AG04450 (cell line): Measurements from ENCODE around the gene FNIP2. TPM values are rescaled to one million over a fixed set of nuclear protein-coding genes. Genes with fewer than 3 reads are reported as not detected.
"Not testable (repeated sequence)": the region's sequence is repeated elsewhere in the genome, so short reads cannot be mapped to it uniquely, and the experiment has no call there.

ENCODE experiments used
- CTCF ChIA-PET: fragments of 300-600, 350-600 bp; formaldehyde crosslinking; extraction: SDS; loops from one replicate; lab custom pipeline; 2022; ENCODE audit warnings: antibody characterized with exemption, inconsistent platforms; lab: Charles Lee
- POLR2A ChIA-PET: fragments of 350-600 bp; formaldehyde crosslinking; extraction: SDS; loops from one replicate; lab custom pipeline; 2021; ENCODE audit warnings: antibody characterized with exemption, inconsistent platforms; lab: Yijun Ruan, JAX
- DNase-seq: peaks from one replicate; pipeline ENCODE4 v3.0.0-alpha.2; 2011; ENCODE audit warnings: low read depth, low spot score
- H3K27ac ChIP-seq: one replicate; pipeline ENCODE4 v1.5.1; 2012; ENCODE audit warnings: low read depth, low read length, control low read depth
- H3K27me3 ChIP-seq: one replicate; pipeline ENCODE4 v1.6.0; 2012; ENCODE audit warnings: low read length; ENCODE audit not compliant: control insufficient read depth, insufficient read depth
- H3K4me3 ChIP-seq: 2 replicates; pipeline ENCODE4 v1.5.1; 2011; ENCODE audit warnings: mild to moderate bottlenecking, low read depth, low read length, control low read depth
- H3K9me3 ChIP-seq: 2 replicates; pipeline ENCODE4 v1.5.1; 2012; ENCODE audit warnings: low read length; ENCODE audit not compliant: control insufficient read depth, insufficient read depth
- polyA plus RNA-seq: library from polyadenylated mRNA; depleted of rRNA; stranded (reverse); fragments of >200 nt; gene quantifications from 2 replicates; pipeline ENCODE4 v1.2.3, GENCODE V29; 2011
- TF ChIP-seq, protein P1 (sequence below): IDR thresholded peaks from 2 replicates; pipeline ENCODE4 v1.5.1; 2011; ENCODE audit warnings: low read depth, low read length, control low read depth, inconsistent platforms

Gene FNIP2
- polyA plus RNA-seq, 1 experiment = 8.4 TPM

GRCh38 chr4:158902280-158903078 is 133.7 kb downstream of the FNIP2 start:
- POLR2A ChIA-PET = interaction anchor here (0.5 to 0.6 kb wide), 2 partner anchors 41 to 74 kb away, joined by 6 to 7 read pairs; no protein-coding TSS in a partner anchor

GRCh38 chr4:158903079-158903456 is 134.2 kb downstream of the FNIP2 start:
- no peak overlapping the region for H3K27ac ChIP-seq
- no peaks in the 10 kb centered on the region for H3K27me3 ChIP-seq
- TF ChIP-seq, protein P1, sequence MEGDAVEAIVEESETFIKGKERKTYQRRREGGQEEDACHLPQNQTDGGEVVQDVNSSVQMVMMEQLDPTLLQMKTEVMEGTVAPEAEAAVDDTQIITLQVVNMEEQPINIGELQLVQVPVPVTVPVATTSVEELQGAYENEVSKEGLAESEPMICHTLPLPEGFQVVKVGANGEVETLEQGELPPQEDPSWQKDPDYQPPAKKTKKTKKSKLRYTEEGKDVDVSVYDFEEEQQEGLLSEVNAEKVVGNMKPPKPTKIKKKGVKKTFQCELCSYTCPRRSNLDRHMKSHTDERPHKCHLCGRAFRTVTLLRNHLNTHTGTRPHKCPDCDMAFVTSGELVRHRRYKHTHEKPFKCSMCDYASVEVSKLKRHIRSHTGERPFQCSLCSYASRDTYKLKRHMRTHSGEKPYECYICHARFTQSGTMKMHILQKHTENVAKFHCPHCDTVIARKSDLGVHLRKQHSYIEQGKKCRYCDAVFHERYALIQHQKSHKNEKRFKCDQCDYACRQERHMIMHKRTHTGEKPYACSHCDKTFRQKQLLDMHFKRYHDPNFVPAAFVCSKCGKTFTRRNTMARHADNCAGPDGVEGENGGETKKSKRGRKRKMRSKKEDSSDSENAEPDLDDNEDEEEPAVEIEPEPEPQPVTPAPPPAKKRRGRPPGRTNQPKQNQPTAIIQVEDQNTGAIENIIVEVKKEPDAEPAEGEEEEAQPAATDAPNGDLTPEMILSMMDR = no peak
- H3K4me3 ChIP-seq = no peak overlapping the region
- DNase-seq = no peak
- no peaks in the 10 kb centered on the region; the same call in 1 of the 2 replicates for H3K9me3 ChIP-seq
- ChIA-PET POLR2A (interaction anchor here (0.5 kb wide), 1 partner anchor 73 kb away, joined by 6 read pairs; no protein-coding TSS in a partner anchor), CTCF (interaction anchor here (1.2 kb wide), 1 partner anchor 300 kb away, joined by 3 read pairs; no protein-coding TSS in a partner anchor)

More at GRCh38 chr4:158902280-158903078, 133.7 kb downstream of the FNIP2 start:
- not testable (repeated sequence) for H3K4me3 ChIP-seq, H3K27me3 ChIP-seq, H3K9me3 ChIP-seq, H3K27ac ChIP-seq
- CTCF ChIA-PET = interaction anchor here (1.2 kb wide), 1 partner anchor 301 kb away, joined by 3 read pairs; no protein-coding TSS in a partner anchor
- TF ChIP-seq, protein P1 = peak; percentile 7; the same call in 1 of the 2 replicates
- peak; percentile 49 for DNase-seq

DNA sequence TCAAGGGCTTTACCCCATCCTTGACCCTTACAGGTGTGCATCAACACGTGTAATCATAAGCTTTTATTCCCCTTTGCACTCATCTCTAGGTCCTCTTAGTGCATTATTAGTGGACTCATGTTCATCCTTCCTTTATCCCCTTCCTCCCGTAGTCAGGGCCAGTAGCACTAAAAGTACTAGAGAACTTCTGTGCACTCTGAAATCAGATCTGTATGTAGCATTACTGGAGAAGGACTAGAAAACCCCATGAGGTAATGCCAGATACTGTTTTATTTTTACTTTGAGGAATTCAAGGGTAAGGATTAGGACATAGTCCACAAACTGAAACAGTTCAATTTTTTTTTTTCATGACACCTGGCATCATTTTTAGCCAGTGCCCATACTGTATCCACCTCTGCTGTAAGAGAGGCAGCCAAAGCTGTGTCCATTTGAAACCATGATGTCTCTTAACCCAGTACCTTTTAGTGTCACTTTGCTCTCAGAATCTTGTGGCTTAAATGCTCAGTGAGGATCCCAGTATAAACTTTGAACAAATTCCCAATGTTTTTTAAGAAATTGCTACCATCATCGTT is 134.7 kb downstream of the FNIP2 start:
- H3K9me3 ChIP-seq = no peaks in the 10 kb centered on the region; the same call in 1 of the 2 replicates
- TF ChIP-seq, protein P1 = no peak
- H3K27me3 ChIP-seq = no peaks in the 10 kb centered on the region
- H3K4me3 ChIP-seq = no peak overlapping the region
- ChIA-PET POLR2A (no interaction called here), CTCF (no interaction called here)
- DNase-seq = no peak
- no peak overlapping the region for H3K27ac ChIP-seq

DNA sequence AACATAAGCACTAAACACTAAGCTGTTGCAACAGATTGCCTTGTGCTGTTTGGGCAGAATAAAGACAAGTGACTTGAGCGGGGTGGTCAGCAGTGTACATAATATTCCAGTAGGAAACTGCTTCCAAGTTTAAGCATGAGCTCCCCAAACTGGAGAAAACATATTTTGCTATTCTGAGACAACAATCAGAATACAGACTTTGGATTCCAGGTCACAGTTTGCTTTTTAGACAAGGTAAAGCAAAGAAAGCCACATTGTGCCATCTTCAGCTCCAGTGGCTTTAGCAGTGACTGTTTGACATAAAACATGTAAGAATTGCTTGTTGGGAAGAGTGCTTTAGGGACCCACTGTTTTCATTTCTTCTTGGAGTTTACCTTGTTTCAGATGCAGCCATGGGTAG is 136.0 kb downstream of the FNIP2 start:
- Histone ChIP-seq H3K27ac (no peak overlapping the region), H3K9me3 (no peaks in the 10 kb centered on the region; the same call in 1 of the 2 replicates), H3K4me3 (no peak overlapping the region), H3K27me3 (no peaks in the 10 kb centered on the region)
- ChIA-PET CTCF (interaction anchor here (1.8 kb wide), 1 partner anchor 10 kb away, joined by 5 read pairs; no protein-coding TSS in a partner anchor), POLR2A (no interaction called here)
- TF ChIP-seq, protein P1 = no peak
- DNase-seq = no peak
